ENCODE measurements around the gene TBC1D22A. TPM values are rescaled to one million over a fixed set of nuclear protein-coding genes. Genes with fewer than 3 reads are reported as not detected.

Gene TBC1D22A
- total RNA-seq, 1 donor from 2014 or later, result 18.9 TPM

DNA sequence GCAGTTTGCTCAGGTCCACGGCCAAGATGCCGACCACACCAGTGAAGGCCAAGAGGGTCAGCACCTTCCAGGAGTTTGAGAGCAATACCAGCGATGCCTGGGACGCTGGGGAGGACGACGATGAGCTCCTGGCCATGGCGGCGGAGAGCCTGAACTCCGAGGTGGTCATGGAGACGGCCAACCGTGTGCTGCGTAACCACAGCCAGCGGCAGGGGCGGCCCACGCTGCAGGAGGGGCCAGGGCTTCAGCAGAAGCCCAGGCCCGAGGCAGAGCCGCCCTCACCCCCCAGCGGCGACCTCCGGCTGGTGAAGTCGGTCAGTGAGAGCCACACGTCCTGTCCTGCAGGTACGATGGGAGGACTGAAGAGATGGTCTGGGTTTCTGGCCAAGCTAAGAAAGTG lies 31.0 kb downstream of the TBC1D22A start:
- Mint-ChIP-seq H3K36me3 (ENCODE audit: low read depth) (no peaks in the 10 kb centered on the region), H3K27me3 (ENCODE audit: low read depth) (no peaks in the 10 kb centered on the region), H3K4me1 (ENCODE audit: low read depth) (peaks cover 24% of the 10 kb centered on the region), H3K9me3 (ENCODE audit: low read depth) (no peaks in the 10 kb centered on the region), H3K4me3 (ENCODE audit: unreplicated experiment) (no peak overlapping the region), H3K27ac (ENCODE audit: unreplicated experiment) (no peak overlapping the region)
- TF ChIP-seq, protein P1, sequence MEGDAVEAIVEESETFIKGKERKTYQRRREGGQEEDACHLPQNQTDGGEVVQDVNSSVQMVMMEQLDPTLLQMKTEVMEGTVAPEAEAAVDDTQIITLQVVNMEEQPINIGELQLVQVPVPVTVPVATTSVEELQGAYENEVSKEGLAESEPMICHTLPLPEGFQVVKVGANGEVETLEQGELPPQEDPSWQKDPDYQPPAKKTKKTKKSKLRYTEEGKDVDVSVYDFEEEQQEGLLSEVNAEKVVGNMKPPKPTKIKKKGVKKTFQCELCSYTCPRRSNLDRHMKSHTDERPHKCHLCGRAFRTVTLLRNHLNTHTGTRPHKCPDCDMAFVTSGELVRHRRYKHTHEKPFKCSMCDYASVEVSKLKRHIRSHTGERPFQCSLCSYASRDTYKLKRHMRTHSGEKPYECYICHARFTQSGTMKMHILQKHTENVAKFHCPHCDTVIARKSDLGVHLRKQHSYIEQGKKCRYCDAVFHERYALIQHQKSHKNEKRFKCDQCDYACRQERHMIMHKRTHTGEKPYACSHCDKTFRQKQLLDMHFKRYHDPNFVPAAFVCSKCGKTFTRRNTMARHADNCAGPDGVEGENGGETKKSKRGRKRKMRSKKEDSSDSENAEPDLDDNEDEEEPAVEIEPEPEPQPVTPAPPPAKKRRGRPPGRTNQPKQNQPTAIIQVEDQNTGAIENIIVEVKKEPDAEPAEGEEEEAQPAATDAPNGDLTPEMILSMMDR (IDR thresholded peaks at IDR 0.05), result no peak
- DNase-seq (ENCODE audit: low spot score), result no peak

DNA sequence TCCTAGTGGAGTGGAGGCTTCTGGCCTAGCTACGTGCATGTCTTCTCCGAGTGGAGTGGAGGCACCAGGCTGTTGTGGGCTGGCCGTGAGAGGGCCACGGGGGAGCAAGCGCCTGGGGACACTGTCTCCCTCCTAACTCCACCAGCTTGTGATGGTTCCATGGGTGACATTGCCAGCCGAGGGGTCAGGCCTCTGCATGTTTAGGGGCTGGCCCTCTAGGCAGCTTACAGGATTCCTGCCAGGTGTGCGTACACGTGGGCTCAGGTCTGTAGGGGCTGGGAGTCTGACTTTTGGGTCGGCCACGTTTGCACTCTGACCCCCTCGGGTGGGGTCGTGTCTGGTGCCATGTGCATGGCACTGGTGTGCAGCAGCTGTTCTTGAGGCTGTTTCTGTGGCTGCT lies 31.6 kb downstream of the TBC1D22A start:
- DNase-seq (ENCODE audit: low spot score), result no peak
- H3K4me1 Mint-ChIP-seq (ENCODE audit: low read depth), result peaks cover 26% of the 10 kb centered on the region
- H3K27me3 Mint-ChIP-seq (ENCODE audit: low read depth), result no peaks in the 10 kb centered on the region
- H3K27ac Mint-ChIP-seq (ENCODE audit: unreplicated experiment), result no peak overlapping the region
- H3K4me3 Mint-ChIP-seq (ENCODE audit: unreplicated experiment), result no peak overlapping the region
- H3K9me3 Mint-ChIP-seq (ENCODE audit: low read depth), result no peaks in the 10 kb centered on the region
- H3K36me3 Mint-ChIP-seq (ENCODE audit: low read depth), result no peaks in the 10 kb centered on the region
- TF ChIP-seq, protein P1 (IDR thresholded peaks at IDR 0.05), result no peak

DNA sequence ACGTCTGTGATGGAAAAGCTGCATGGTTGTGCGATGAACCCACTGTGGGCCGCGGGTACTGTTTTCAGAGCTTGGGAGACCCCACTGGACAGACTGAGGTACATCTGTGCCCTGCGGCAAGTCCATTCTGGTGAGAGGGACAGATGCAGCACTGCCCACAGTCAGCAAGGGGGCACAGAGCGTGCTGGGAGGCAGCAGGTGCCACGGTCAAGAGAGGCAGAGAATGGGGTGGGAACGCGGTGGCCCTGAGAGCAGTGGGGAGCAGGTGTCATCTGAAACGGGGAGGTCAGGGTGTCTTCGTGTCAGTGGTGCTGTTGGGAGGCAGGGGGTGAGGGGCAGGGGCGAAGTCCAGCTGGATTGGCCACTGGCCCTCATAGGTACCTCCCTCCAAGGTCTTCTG lies 32.0 kb downstream of the TBC1D22A start:
- no peaks in the 10 kb centered on the region for H3K27me3 Mint-ChIP-seq (ENCODE audit: low read depth)
- H3K9me3 Mint-ChIP-seq (ENCODE audit: low read depth), result no peaks in the 10 kb centered on the region
- peaks cover 30% of the 10 kb centered on the region for H3K4me1 Mint-ChIP-seq (ENCODE audit: low read depth)
- H3K36me3 Mint-ChIP-seq (ENCODE audit: low read depth), result peaks cover 1% of the 10 kb centered on the region
- TF ChIP-seq, protein P1 (IDR thresholded peaks at IDR 0.05), result no peak
- no peak overlapping the region for H3K4me3 Mint-ChIP-seq (ENCODE audit: unreplicated experiment)
- no peak for DNase-seq (ENCODE audit: low spot score)
- no peak overlapping the region for H3K27ac Mint-ChIP-seq (ENCODE audit: unreplicated experiment)

DNA sequence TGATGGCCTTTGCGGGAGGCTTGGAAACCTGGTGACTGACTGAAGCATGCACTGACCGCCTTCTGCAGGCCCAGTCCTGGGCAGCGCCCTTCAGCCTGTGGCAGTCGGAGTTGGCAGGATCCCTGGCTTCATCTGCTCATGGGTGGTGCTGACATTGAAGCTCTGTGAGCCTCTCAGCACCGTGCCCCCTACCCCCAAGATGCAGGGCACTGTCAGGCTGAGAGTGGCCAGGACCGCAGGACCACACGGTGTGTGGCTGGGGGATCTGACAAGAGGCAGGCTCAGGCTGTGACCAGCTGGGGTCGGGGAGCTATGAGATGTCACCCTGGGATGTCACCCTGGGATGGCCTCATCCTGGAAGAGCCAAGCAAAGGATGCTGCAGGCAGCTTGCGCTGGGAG lies 32.7 kb downstream of the TBC1D22A start:
- Mint-ChIP-seq H3K27ac (ENCODE audit: unreplicated experiment) (no peak overlapping the region), H3K4me1 (ENCODE audit: low read depth) (peaks cover 34% of the 10 kb centered on the region), H3K9me3 (ENCODE audit: low read depth) (no peaks in the 10 kb centered on the region), H3K36me3 (ENCODE audit: low read depth) (peaks cover 3% of the 10 kb centered on the region), H3K4me3 (ENCODE audit: unreplicated experiment) (no peak overlapping the region), H3K27me3 (ENCODE audit: low read depth) (no peaks in the 10 kb centered on the region)
- TF ChIP-seq, protein P1 (IDR thresholded peaks at IDR 0.05), result no peak
- DNase-seq (ENCODE audit: low spot score), result no peak

DNA sequence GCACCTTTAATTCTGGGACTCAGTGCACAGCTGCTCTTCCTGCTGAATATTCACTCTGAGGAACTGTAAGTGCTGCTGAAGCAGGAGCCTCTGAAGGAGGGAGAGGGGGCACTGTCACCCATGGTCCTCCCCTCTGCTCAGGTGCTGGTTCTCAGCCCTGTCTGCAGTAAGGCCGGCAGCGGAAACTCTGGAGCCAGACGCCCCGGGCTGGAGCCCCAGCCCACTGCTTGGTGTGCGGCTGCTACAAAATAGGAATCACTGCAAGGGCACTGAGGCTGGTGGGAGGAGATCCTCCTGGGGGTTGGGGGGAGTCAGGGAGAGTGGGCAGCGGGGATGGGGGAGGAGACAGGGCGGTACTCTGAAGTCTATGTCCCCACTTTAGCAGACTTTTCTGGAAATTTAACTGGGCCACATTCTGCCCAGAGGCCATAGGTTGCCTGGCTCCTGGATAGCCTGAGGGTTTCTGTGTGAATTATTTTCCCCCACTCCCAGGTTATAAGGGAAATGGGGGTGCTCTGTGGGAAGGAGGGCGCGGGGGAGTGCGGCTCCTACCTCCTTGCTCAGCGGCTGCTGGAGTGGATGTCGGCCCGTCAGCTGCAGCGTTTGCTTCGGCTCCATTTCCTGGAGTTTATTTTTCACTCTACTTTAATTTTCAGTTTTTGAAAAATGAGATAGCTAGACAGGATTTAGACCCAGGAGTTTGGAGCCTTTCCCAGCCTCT lies 33.6 kb downstream of the TBC1D22A start:
- peaks cover 31% of the 10 kb centered on the region for H3K4me1 Mint-ChIP-seq (ENCODE audit: low read depth)
- H3K27me3 Mint-ChIP-seq (ENCODE audit: low read depth), result no peaks in the 10 kb centered on the region
- H3K27ac Mint-ChIP-seq (ENCODE audit: unreplicated experiment), result no peak overlapping the region
- peaks cover 4% of the 10 kb centered on the region for H3K36me3 Mint-ChIP-seq (ENCODE audit: low read depth)
- H3K4me3 Mint-ChIP-seq (ENCODE audit: unreplicated experiment), result no peak overlapping the region
- H3K9me3 Mint-ChIP-seq (ENCODE audit: low read depth), result no peaks in the 10 kb centered on the region
- DNase-seq (ENCODE audit: low spot score), result no peak
- TF ChIP-seq, protein P1 (IDR thresholded peaks at IDR 0.05), result no peak
